ENCODE measurements around the gene FFAR1.

FFAR1 gene

DNA sequence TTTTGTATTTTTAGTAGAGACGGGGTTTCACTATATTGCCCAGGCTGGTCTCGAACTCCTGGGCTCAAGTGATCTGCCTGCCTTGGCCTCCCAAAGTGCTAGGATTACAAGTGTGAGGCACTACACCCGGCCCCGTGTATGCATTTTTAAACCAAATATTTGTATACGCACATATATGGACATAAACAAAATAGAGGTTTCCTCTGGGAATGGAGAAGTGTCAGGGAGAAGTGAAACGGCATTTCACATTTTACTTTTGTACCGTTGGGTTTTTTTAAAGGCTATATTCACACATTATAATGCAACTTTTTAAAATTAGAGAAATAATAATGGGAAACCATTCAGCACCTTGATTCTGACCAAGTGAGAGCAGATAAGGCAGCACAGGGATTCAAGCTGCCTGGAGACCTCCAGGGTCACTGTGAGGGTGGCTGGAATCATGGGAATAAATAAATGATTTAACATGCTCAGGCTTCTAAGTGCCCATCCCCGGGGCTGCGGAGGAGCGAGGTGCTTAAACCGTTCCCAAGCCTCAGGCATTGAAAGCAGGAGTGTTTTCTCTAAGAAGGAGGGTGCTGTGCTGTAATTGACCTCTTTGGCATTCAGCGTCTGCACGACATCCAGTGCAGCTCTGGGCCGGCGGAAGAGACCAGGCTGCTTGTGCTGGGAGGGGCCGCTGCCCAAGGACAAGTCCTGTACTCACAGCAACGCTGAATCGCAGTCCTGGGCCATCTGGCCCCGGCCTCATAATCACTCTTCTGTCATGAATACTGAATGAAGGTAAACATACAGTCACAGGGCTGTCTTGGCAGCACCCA is 47.9 kb downstream of the FFAR1 start:
- no peak for DNase-seq

DNA sequence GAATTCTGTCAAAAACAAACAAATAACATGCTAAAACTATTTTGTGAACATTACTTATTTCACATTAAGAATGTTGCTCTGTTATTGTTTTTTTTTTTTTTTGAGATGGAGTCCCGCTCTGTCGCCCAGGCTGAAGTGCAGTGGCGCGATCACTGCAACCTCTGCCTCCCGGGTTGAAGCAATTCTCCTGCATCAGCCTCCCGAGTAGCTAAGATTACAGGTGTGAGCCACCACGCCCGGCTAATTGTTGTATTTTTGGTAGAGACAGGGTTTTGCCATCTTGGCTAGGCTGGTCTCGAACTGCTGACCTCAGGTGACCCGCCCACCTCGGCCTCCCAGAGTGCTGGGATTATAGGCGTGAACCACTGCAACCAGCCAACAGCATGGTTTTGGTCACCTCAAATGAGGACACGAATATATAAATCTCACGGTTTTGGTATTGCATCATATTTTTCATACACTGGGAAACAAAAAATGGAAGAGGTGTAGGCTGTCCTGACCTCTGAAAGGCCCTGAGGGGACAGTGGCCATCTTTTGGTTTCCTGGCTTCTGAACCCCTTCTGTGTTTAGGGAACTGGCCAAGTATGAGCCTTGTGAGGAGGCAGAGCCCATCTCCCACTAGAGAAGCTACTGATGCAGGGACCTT is 48.7 kb downstream of the FFAR1 start:
- no peak for DNase-seq

DNA sequence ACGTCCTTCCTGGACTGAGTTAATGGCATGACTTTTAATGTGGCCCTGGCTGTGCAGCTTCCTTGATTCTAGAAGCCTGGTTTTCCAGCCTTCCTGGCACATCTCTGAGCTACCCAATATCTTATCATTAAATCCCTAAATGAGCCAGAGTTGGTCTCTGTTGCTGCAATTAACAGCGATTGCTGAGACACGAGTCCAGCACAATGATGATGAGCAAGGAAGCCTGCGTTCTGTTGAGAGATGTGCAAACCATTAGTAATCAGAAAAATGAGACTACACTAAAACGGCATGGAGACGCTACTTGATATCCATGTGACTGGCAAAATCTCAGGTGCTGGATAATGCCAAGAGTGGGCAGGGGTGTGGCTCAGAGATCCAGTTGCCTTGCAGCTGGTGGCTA is 49.4 kb downstream of the FFAR1 start:
- no peak for DNase-seq
